HG02642 (cell line): ENCODE data around the gene FAM180A.

ENCODE experiments used
- ATAC-seq: cut with Tn5 transposase; IDR thresholded peaks from one replicate; pipeline ENCODE4 v1.9.1; 2021; ENCODE audit warnings: mild to moderate bottlenecking; ENCODE audit not compliant: unreplicated experiment, poor library complexity

FAM180A gene

DNA sequence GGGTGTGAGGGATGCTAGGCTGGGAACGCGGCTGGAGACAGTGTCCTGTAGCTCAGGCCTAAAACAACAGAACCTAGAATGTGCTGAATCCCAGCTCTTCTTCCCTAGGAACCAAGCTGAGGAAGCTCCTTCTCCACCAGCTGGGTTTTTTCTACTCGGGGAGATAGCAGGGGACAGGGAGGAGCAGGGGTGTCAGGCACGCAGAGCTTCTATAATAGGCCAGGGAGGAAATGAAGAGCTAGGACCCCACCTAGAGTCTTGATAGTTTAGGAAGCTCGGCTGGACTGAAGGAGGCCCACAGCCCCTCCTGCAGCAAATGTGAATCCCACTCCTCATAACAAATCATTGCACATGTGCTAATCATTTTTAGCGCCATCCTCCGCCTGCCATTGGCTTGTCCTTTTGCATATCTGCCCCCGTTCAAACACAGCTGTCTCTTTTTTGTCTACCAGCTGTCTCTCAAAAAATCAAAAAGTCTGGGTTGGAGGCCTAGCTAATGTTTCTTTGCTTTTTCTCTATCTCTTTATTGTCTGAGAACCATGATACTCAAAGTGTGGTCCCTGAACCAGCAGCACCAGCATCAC is 24.1 kb upstream of the FAM180A start:
- no peak for ATAC-seq

DNA sequence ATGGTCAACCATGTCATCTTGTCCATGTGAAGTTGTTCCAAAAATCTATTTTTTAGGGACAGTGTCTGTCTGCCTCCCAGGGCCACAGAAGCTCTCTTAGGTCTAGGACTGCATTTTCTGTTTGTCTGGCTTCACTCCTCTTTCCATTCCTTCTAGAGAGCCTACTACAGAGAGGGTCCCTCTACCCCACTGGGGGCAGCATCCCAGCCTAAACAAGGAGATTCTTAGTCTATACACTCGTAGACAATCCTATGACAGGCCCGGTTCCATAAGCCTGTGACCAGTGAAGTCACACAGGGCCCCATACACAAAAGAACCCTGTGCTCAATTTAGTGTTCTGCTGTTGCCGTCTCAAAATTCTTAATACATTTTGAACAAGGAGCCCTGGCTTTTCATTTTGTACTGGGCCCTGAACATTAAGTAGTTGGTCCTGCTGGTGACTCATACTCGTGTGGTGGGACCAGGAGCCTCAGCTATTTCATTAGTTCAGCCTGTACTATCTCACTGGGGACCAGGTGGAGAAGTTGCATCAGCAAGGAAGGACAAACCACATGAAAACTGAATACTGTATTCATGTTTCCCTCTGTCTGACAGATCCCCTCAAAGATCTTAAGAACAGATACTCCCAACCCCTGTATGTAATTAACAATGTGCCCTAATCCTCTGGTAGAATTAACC is 23.5 kb upstream of the FAM180A start:
- ATAC-seq: no peak

- ATAC-seq: no peak
These were observed 22.4 kb upstream of the FAM180A start for GRCh38 chr7:135771051-135771450.

DNA sequence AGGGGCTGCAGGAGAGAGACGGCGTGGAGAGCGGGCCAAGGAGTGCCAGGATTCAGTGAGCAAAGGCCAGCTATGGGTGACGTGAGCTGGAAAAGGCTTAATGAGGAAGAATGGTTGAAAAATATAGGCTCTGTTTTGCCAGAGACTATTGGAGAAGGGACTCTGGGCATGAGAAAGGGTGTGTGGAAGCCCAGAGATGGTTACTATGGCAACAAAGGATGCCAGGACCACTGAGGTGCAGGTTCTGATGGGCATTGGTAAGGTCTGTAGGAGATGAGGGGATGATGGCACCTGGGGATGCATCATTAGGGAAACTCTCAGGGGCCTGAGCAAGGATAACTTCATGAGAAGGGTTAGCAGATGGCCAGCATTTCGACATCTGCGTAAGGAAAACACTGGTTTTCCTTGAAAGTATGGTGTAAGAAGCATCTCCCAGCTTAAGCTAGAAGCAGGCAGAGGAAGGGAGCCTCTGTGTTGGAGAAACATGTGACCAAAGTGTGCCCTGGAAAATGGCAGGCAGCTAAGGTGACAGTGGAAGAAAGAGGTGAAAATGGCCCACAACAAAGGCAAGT is 21.6 kb upstream of the FAM180A start:
- ATAC-seq: no peak

GRCh38 chr7:135769005-135769802 is 20.6 kb upstream of the FAM180A start:
- no peak for ATAC-seq

GRCh38 chr7:135768467-135768866 is 19.9 kb upstream of the FAM180A start:
- ATAC-seq: no peak

DNA sequence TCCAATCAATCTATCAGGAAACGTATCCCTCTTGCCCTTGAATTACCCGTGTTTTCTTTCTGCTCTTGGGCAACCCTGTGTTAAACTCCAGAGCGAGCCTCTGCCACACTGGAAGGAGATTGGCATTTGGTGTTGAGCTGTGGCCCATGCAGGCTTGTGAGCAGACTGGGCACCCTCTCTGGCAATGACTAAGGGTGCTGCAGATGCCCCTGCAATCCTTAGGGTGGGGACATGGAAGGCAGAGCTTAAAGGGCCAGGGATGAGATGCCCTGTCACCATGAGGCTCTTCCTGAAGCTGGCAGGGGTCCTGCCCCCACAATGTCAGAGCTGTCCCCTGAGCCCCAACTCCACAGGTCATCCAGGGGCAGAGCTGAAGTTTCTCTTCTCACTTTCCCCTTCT is 19.5 kb upstream of the FAM180A start:
- no peak for ATAC-seq

- ATAC-seq: no peak
These were observed 14.6 kb upstream of the FAM180A start for GRCh38 chr7:135763261-135763660.

DNA sequence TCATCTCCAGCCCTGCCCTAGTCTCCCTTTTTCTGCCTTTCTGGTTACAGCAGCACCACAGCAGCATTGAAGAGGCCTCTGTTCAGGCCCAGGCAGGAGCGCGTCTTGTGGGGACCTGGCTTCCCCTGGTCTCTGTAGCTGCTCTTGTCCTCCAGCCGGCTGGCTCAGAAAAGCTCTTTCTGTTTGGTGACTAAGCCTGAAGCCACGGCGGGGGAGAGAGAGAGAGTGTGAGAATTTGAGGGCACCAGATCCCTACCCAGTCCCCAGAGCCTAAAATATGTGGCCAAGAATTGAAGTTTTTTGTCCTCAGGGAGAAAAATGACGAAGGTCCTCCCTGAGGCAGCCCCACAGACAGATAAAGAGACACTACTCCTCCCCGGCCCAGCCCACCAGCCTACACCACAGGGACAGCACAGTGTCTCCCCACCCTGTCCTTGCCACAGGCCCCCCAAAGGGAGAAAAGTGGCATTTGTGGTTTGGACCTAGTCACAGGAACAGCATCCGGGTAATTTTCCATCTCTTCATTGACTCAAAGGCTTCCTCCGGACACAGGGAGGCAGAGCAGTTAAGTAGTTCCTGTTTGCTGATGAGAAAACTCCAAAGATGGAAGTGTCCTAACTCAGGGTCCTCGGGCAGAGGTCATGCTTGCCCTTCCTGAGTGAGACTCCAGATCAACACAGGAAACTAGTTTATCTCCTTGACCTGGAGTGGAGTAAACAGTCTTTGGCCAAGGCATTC is 13.3 kb upstream of the FAM180A start:
- no peak for ATAC-seq

- ATAC-seq: no peak
These were observed 10.9 kb upstream of the FAM180A start for GRCh38 chr7:135759532-135759931.

DNA sequence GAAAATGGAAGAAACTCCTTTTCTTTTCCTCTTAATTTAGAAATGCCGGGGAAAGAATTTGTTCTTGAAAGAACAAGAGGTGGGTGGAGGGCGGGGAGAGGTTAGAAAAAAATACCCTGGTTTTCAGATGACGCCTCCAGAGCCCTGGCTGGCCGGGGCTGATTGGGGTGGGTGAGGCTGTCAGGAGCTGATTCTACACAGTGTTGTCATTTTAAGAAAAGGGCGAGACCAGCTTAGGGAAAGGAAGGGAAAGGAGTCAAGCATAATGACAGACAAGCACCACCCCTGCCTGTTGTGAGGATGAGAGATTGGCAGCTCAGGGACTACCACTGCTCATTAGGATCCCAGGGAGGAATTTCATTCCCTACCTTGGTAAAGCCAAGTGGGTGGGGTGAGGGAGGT is 9.9 kb upstream of the FAM180A start:
- ATAC-seq: no peak

GRCh38 chr7:135757719-135758411 is 9.3 kb upstream of the FAM180A start:
- ATAC-seq: no peak

GRCh38 chr7:135756191-135756590 is 7.6 kb upstream of the FAM180A start:
- no peak for ATAC-seq

DNA sequence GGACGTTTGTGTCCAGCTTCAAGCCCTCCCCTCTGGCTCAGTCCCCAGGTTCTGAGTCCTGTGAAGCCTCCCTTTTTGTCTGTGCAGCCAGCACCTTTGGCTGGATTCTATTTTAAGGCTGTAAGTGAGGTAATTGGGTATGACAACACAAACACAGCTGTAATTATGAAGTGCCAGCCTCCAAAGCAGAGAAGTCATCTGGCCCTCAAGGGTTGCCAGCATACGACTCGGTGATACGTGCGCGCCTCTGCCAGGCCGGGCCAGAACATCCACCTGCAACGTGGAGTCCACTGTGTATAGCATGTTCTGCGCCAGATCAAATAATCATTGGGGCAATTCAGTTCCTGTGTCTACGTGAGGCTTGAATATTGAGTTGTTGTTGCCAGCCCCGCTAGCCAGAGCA is 6.7 kb upstream of the FAM180A start:
- ATAC-seq: no peak

- ATAC-seq: no peak
These were observed 5.2 kb upstream of the FAM180A start for GRCh38 chr7:135753616-135754413.

DNA sequence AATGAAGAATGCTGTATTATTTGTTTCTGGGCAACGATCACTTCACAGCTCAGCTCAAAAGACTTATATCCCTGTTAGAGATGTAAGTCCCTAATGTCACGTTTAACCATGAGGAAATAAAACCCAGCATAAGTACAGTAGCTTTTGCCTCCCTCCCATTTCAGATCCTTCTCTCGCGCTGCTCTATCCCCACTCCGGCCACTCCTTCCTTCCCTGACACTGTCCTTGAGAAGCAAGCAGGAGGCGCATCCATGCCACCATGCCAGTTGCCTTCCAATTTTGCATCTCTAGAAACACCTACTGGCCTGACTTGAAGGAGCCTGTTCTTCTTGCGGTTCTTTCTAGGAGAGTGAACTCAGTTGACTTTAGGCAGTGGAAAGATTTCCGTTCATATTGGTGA is 1.2 kb downstream of the FAM180A start:
- no peak for ATAC-seq

GRCh38 chr7:135745703-135746312 is 2.8 kb downstream of the FAM180A start:
- ATAC-seq: no peak

GRCh38 chr7:135744938-135745702 is 3.5 kb downstream of the FAM180A start:
- no peak for ATAC-seq
